ENCODE data around the gene ASB16. TPM values are rescaled to one million over a fixed set of nuclear protein-coding genes. Genes with fewer than 3 reads are reported as not detected.

ASB16 gene
- total RNA-seq, 4 donors from 2014 or later: 1.4 to 2.4 (median 1.7) TPM

GRCh38 chr17:44152875-44153274 lies 17.6 kb upstream of the ASB16 start:
- no peak for DNase-seq
- intact Hi-C loops (cut with DNase I): no loop called here
- H3K36me3 ChIP-seq: no peaks in the 10 kb centered on the region
- H3K4me1 ChIP-seq: no peaks in the 10 kb centered on the region
- 98% methylated on average over 4 of the region's 4 CpGs for WGBS, 2 donors
- no peak overlapping the region for H3K4me3 ChIP-seq (replicated peaks in 1 of 3)
- no peaks in the 10 kb centered on the region for H3K9me3 ChIP-seq
- no peaks in the 10 kb centered on the region for H3K27me3 ChIP-seq
- H3K27ac ChIP-seq: no peak overlapping the region
- TF ChIP-seq POLR2A (IDR thresholded peaks at IDR 0.05) (no peak), CTCF (IDR thresholded peaks at IDR 0.05) (no peak)

- Histone ChIP-seq H3K4me1 (no peaks in the 10 kb centered on the region), H3K27ac (no peak overlapping the region), H3K4me3 (replicated peaks in 1 of 3) (no peak overlapping the region), H3K9me3 (no peaks in the 10 kb centered on the region), H3K27me3 (no peaks in the 10 kb centered on the region), H3K36me3 (no peaks in the 10 kb centered on the region)
- TF ChIP-seq CTCF (IDR thresholded peaks at IDR 0.05) (no peak), POLR2A (IDR thresholded peaks at IDR 0.05) (no peak)
- intact Hi-C loops (cut with DNase I): no loop called here
- WGBS, 2 donors: 43 to 77% methylated on average over 1 to 2 of the region's 2 CpGs
- DNase-seq: no peak
These were observed 15.0 kb upstream of the ASB16 start for GRCh38 chr17:44155488-44155887.

- no peaks in the 10 kb centered on the region for H3K27me3 ChIP-seq
- no peaks in the 10 kb centered on the region for H3K36me3 ChIP-seq
- no peak for TF ChIP-seq POLR2A (IDR thresholded peaks at IDR 0.05)
- no peak for TF ChIP-seq CTCF (IDR thresholded peaks at IDR 0.05)
- 90 to 91% methylated on average over 15 of the region's 15 CpGs for WGBS, 2 donors
- no peak overlapping the region for H3K4me3 ChIP-seq (replicated peaks in 1 of 3)
- no peak overlapping the region for H3K27ac ChIP-seq
- no peaks in the 10 kb centered on the region for H3K4me1 ChIP-seq
- intact Hi-C loops (cut with DNase I): no loop called here
- H3K9me3 ChIP-seq: no peaks in the 10 kb centered on the region
- no peak for DNase-seq
These were observed 10.8 kb upstream of the ASB16 start for GRCh38 chr17:44159519-44160210.

- intact Hi-C loops (cut with DNase I): no loop called here
- H3K9me3 ChIP-seq: no peaks in the 10 kb centered on the region
- WGBS, 2 donors: 94 to 100% methylated on average over 1 of the region's 1 CpG
- no peak overlapping the region for H3K4me3 ChIP-seq (replicated peaks in 1 of 3)
- no peak overlapping the region for H3K27ac ChIP-seq
- no peaks in the 10 kb centered on the region for H3K36me3 ChIP-seq
- TF ChIP-seq POLR2A (IDR thresholded peaks at IDR 0.05): no peak
- TF ChIP-seq CTCF (IDR thresholded peaks at IDR 0.05): no peak
- no peaks in the 10 kb centered on the region for H3K27me3 ChIP-seq
- no peak for DNase-seq
- peaks cover 0 to 9% of the 10 kb centered on the region in 2 donors for H3K4me1 ChIP-seq
These were observed 6.0 kb upstream of the ASB16 start for GRCh38 chr17:44164476-44164875.

- Histone ChIP-seq H3K36me3 (no peaks in the 10 kb centered on the region), H3K4me1 (peaks cover 4 to 21% of the 10 kb centered on the region in 2 donors), H3K4me3 (replicated peaks in 1 of 3) (no peak overlapping the region), H3K27me3 (no peaks in the 10 kb centered on the region), H3K27ac (no peak overlapping the region), H3K9me3 (no peaks in the 10 kb centered on the region)
- intact Hi-C loops (cut with DNase I): no loop called here
- TF ChIP-seq CTCF (IDR thresholded peaks at IDR 0.05): no peak
- DNase-seq: no peak
- WGBS, 2 donors: 83 to 97% methylated on average over 6 to 7 of the region's 7 CpGs
These were observed 3.2 kb upstream of the ASB16 start for GRCh38 chr17:44167181-44167861.

All from thyroid gland (tissue), 4 donors.